ACC112 (cell line): ENCODE measurements around the gene ATXN1.
"Not testable (repeated sequence)": the region's sequence is repeated elsewhere in the genome, so short reads cannot be mapped to it uniquely, and the experiment has no call there.

Source experiments
- H2AFZ ChIP-seq: fragments of 200-600 bp; sonication (generic); one replicate; pipeline ENCODE4 v1.6.0; 2017; ENCODE audit warnings: antibody characterized with exemption, low read length; ENCODE audit not compliant: unreplicated experiment
- H3K27ac ChIP-seq: fragments of 200-600 bp; sonication (generic); 2 replicates; pipeline ENCODE4 v1.5.1; 2014; ENCODE audit warnings: low read depth, mild to moderate bottlenecking, antibody characterized with exemption, low read length, moderate library complexity
- H3K27me3 ChIP-seq: fragments of 200-600 bp; sonication (generic); 2 replicates; pipeline ENCODE4 v1.6.1; 2014; ENCODE audit warnings: mild to moderate bottlenecking, antibody characterized with exemption, low read length, moderate library complexity, mixed read lengths; ENCODE audit not compliant: insufficient read depth
- H3K36me3 ChIP-seq: fragments of 200-600 bp; sonication (generic); 2 replicates; pipeline ENCODE4 v1.6.1; 2016; ENCODE audit warnings: mild to moderate bottlenecking, antibody characterized with exemption, low read length, moderate library complexity, mixed read lengths; ENCODE audit not compliant: insufficient read depth
- H3K4me1 ChIP-seq: fragments of 200-600 bp; sonication (generic); one replicate; pipeline ENCODE4 v1.6.1; 2016; ENCODE audit warnings: low read length, mixed read lengths; ENCODE audit not compliant: insufficient read depth, unreplicated experiment, control insufficient read depth
- H3K4me3 ChIP-seq: fragments of 200-600 bp; sonication (generic); 2 replicates; pipeline ENCODE4 v1.5.1; 2014; ENCODE audit warnings: mild to moderate bottlenecking, low read depth, low read length
- H3K79me2 ChIP-seq: fragments of 200-600 bp; sonication (generic); one replicate; pipeline ENCODE4 v1.6.0; 2016; ENCODE audit warnings: low read length; ENCODE audit not compliant: control insufficient read depth, unreplicated experiment, insufficient read depth

Gene ATXN1

DNA sequence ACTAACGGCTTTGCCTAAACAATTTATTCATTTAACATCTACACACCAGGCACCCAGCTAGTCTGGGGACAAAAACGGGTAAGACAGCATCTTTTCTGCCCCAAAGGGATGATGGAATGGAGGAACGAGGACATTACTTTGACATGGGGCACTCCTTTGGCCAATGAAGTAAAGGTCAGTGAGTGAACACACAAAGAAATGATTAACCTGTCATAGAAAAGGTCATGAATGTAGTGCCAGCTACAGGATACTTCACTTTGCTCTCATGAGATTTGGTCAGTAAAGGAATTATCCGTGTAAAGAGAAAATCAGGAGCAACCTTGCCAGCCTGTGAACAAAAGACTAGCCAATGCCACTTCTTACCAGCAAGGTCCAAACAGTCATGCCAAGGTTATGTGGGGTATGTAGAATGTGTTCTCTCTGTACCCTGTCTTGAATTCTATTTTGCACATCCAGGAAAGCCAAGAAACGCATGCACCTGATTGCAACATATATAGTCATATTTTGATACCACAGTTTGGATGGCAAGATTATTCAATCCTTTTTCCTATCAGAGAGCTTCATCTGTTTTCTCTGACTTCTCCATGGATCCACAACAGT lies 377.6 kb downstream of the ATXN1 start:
- H3K36me3 ChIP-seq = no peaks in the 10 kb centered on the region
- no peak overlapping the region for H2AFZ ChIP-seq
- H3K79me2 ChIP-seq = no peaks in the 10 kb centered on the region
- H3K27ac ChIP-seq = no peak overlapping the region
- H3K27me3 ChIP-seq = no peaks in the 10 kb centered on the region
- H3K4me1 ChIP-seq = no peaks in the 10 kb centered on the region
- H3K4me3 ChIP-seq = no peak overlapping the region

DNA sequence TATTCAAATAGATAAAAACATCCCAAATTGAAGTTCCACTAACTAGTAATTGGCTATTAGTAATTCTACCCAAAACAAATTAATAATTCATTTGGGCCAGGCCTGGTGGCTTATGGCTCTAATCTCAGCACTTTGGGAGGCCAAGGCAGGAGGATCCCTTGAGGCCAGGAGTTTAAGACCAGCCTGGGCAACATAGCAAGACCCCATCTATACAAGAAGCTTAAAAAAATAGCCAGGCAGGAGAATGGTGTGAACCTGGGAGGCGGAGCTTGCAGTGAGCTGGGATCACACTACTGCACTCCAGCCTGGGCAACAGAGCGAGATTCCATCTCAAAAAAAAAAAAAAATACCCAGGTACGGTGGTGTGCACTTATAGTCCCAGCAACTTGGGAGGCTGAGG lies 379.3 kb downstream of the ATXN1 start:
- not testable (repeated sequence) for H3K27ac ChIP-seq, H3K4me1 ChIP-seq, H3K27me3 ChIP-seq

GRCh38 chr6:16380220-16380809 lies 380.9 kb downstream of the ATXN1 start:
- no peaks in the 10 kb centered on the region for H3K27me3 ChIP-seq
- H3K79me2 ChIP-seq = no peaks in the 10 kb centered on the region
- H3K36me3 ChIP-seq = no peaks in the 10 kb centered on the region
- no peaks in the 10 kb centered on the region for H3K4me1 ChIP-seq
- H2AFZ ChIP-seq = no peak overlapping the region
- H3K27ac ChIP-seq = no peak overlapping the region
- no peak overlapping the region for H3K4me3 ChIP-seq

More for the DNA sequence above, 379.3 kb downstream of the ATXN1 start:
- not testable (repeated sequence) for H3K79me2 ChIP-seq, H2AFZ ChIP-seq, H3K36me3 ChIP-seq, H3K4me3 ChIP-seq

- H3K27me3 ChIP-seq, H2AFZ ChIP-seq, H3K27ac ChIP-seq, H3K36me3 ChIP-seq, H3K4me1 ChIP-seq, H3K79me2 ChIP-seq, H3K4me3 ChIP-seq: not testable (repeated sequence)
Measured at GRCh38 chr6:16378360-16378759, 382.9 kb downstream of the ATXN1 start.

DNA sequence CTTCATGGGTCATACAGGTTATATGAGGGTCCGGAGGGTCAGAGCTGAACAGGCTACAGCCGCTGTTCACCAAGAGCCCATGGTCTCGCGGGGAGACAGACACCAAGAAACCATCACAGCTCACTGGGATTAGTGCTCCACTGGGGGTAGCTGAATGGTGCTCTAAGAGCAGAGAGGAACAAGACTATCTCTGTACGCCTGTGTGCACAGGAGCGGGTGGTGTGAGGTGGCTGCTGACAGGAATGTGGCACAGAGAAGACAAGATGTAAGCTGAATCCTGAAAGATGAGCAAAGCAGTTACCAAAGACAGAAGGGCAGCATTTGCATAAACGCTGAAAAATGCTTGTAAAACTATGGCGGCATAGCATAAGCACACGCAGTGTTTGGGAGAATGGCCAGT lies 383.8 kb downstream of the ATXN1 start:
- Histone ChIP-seq H3K27me3 (no peaks in the 10 kb centered on the region), H3K4me3 (no peak overlapping the region), H3K27ac (no peak overlapping the region), H3K36me3 (no peaks in the 10 kb centered on the region), H2AFZ (no peak overlapping the region), H3K79me2 (no peaks in the 10 kb centered on the region), H3K4me1 (no peaks in the 10 kb centered on the region)

GRCh38 chr6:16375843-16376242 lies 385.4 kb downstream of the ATXN1 start:
- no peak overlapping the region for H2AFZ ChIP-seq
- no peak overlapping the region for H3K27ac ChIP-seq

DNA sequence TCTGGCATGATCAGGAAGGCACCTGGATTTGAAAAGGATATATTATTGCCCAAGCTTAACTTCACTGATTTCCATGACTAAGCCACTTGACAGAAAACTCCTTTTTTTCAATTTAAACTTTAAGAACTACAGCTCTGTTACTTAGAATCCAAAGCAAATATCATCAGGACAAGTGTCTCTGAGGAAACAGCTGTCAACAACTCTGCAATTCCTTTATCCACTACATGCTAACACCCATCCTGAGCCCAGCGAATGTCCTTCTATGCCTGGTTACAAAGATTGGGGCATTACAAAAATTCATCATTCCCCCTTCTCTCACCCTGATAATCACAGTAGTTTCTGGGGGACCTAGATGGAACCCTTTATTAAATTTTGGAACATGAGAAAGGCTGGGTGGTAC lies 386.1 kb downstream of the ATXN1 start:
- Histone ChIP-seq H3K27me3 (no peaks in the 10 kb centered on the region), H3K79me2 (no peaks in the 10 kb centered on the region), H2AFZ (no peak overlapping the region), H3K4me3 (no peak overlapping the region), H3K36me3 (no peaks in the 10 kb centered on the region), H3K4me1 (no peaks in the 10 kb centered on the region), H3K27ac (no peak overlapping the region)

More at GRCh38 chr6:16375843-16376242, 385.4 kb downstream of the ATXN1 start:
- Histone ChIP-seq H3K4me3 (no peak overlapping the region), H3K79me2 (no peaks in the 10 kb centered on the region), H3K27me3 (no peaks in the 10 kb centered on the region), H3K4me1 (no peaks in the 10 kb centered on the region), H3K36me3 (no peaks in the 10 kb centered on the region)

- no peaks in the 10 kb centered on the region for H3K36me3 ChIP-seq
- no peaks in the 10 kb centered on the region for H3K27me3 ChIP-seq
- no peaks in the 10 kb centered on the region for H3K79me2 ChIP-seq
- H3K4me3 ChIP-seq = no peak overlapping the region
- H3K27ac ChIP-seq = no peak overlapping the region
- H2AFZ ChIP-seq = no peak overlapping the region
- no peaks in the 10 kb centered on the region for H3K4me1 ChIP-seq
Measured at GRCh38 chr6:16374461-16375200, 386.6 kb downstream of the ATXN1 start.

GRCh38 chr6:16374016-16374415 lies 387.2 kb downstream of the ATXN1 start:
- Histone ChIP-seq H3K4me3 (no peak overlapping the region), H2AFZ (no peak overlapping the region), H3K27me3 (no peaks in the 10 kb centered on the region), H3K36me3 (no peaks in the 10 kb centered on the region), H3K4me1 (no peaks in the 10 kb centered on the region), H3K27ac (no peak overlapping the region), H3K79me2 (no peaks in the 10 kb centered on the region)

- no peaks in the 10 kb centered on the region for H3K79me2 ChIP-seq
- no peaks in the 10 kb centered on the region for H3K27me3 ChIP-seq
- H3K4me3 ChIP-seq = no peak overlapping the region
- no peaks in the 10 kb centered on the region for H3K36me3 ChIP-seq
- no peaks in the 10 kb centered on the region for H3K4me1 ChIP-seq
- no peak overlapping the region for H3K27ac ChIP-seq
- no peak overlapping the region for H2AFZ ChIP-seq
Measured at GRCh38 chr6:16372029-16372776, 389.1 kb downstream of the ATXN1 start.
